Right renal pelvis (tissue), 4 donors: ENCODE data around the gene CACNA1C. TPM values are rescaled to one million over a fixed set of nuclear protein-coding genes. Genes with fewer than 3 reads are reported as not detected.

ENCODE experiments used
- DNase-seq, 4 donors: peaks; one replicate each; pipeline ENCODE4 v3.0.0-alpha.2; 2013; ENCODE audit warnings: low read depth in 4 of 4, low spot score in 3 of 4, missing footprints in 1 of 4
- polyA plus RNA-seq, 4 donors: library from polyadenylated mRNA; unstranded; fragments of 120-200 nt; gene quantifications; one replicate each; pipeline ENCODE4 v1.2.1, GENCODE V29; 2013; ENCODE audit not compliant: insufficient read length in 4 of 4

CACNA1C gene
- polyA plus RNA-seq, 4 donors = 7.6 to 8.6 (median 7.9) TPM

GRCh38 chr12:2190085-2190484, 137.3 kb downstream of the CACNA1C start:
- DNase-seq = no peak

DNA sequence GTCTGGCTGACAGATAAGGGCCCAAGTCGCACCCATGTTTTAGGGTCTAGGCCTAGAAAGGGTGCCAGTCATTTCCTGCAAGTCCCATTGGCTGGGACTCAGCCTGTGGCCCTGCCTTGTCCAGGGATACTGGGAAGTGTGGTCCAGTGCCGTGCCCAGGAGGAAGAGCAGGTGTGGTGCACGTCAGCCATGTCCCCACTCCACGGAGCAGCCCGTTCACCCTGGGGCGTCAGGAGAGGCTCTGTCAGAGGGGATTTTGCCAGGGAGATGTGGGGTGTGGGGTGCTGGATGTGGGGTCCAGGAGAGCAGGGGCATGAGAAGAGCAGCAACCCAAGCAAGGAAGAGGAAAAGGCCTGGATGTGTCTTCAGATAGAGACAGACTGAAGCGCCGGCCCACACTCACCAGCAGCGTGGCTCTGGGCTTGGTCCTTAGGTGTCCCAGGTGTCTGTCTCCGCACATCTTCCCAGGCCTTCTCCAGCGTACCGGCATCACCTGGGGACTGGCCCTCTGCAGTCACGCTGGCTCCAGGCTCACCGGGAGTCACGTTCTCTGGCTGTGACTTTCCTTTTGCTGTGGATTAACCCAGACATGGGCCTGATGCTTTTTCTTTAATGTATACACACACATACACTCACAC, 138.2 kb downstream of the CACNA1C start:
- DNase-seq = no peak

DNA sequence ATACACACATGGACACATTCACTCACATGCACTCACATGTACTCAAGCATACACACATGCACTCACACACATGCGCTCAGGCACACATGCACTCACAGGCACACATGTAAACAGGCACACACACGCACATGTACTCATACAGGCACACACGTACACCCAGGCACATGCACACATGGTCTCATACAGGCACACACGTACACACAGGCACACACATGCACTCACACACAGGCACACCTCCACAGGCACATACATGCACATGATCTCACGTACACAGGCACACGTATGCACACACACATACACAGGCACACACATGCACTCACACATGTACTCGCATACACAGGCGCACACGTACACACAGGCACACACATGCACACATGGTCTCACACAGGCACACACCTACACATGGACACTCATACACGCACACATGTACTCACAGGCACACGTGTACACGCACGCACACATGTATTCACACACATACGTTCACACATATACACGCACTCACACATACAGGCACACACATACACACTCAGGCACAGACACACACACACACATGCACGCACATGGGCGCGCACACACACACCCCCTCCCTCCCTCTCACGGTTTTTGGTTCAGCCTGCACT, 138.9 kb downstream of the CACNA1C start:
- DNase-seq = no peak

DNA sequence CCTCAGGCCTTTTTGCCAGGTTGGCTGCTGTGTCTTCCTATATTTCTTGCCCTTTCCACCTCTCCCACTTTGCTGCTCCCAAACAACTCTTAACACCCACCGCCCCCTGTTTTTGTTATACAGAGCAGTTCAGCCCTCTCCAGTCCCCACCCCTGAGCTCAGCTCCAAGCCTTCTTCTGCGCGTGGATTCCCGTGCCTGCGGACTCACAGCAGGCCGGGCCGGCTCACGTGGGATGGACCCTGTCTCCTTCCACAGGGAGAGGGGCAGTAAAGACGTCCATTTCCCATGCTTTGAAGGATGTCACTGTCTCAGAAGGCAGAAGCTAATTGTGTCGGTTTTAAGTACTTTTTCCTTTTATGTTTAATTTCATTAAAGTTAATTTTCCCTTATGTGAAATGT, 139.4 kb downstream of the CACNA1C start:
- DNase-seq = no peak

- DNase-seq = no peak
These were observed 141.3 kb downstream of the CACNA1C start for GRCh38 chr12:2194060-2194459.

GRCh38 chr12:2194571-2194970, 141.8 kb downstream of the CACNA1C start:
- DNase-seq = no peak

- DNase-seq = no peak
These were observed 142.3 kb downstream of the CACNA1C start for GRCh38 chr12:2195085-2195484.

- no peak for DNase-seq
These were observed 145.3 kb downstream of the CACNA1C start for GRCh38 chr12:2198005-2198501.

GRCh38 chr12:2198542-2198941, 145.8 kb downstream of the CACNA1C start:
- no peak for DNase-seq

DNA sequence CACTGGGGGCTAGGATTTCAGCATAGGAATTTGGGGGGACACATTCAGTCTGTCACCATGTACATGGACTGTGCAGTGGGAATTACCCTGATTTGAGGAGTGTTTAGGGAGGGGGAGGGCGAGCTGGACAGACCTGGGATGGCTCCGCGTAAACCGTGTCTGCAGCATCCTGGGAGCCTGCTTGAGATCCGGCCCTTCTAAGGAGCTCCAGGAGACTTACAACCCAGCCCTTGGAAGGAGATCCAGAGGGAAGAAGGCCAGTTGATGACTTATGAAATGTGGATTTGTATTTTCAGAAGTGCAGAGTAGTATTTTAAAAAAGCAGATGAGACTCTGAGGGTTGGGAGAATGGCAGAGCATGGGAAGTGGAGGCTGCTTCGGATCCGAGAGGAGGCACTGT, 153.2 kb downstream of the CACNA1C start:
- no peak for DNase-seq

DNA sequence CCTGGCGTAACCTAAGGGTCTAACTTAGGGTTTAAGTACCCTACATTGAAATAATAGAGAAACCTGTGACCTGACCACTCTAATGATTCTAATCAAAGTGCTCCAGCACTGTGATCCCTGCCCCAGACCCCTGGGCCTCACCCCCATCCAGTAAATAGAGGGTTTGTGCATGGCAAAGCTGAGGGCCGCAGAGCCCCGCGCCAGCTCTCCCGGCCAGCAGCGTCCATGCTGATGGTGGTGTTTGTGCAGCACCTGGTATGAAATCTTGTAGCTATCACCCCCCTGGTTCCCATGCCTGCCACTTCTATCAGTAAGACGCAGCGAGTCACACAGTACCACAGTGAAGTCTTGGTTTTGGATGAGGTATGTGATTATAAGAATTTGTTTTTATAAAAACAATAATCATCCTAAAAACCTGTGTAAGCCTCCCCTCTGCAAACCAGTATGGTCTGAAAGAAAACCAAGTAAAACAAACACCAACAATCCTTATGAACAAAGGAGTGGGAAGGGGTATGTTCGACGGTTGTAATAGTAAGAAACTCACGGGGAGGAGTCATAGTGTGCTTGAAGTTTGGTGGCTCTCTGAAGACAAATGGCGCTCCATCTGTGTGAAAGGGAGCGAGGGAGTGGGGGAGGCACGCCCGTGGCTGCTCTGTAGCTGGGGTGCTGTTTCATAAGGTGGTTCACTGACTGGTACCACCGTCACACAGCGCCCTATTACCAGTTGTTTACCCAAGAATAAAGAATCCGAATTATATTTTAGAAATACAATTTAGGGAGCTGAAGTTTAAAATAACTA, 156.2 kb downstream of the CACNA1C start:
- DNase-seq = no peak

GRCh38 chr12:2211119-2211518, 158.3 kb downstream of the CACNA1C start:
- DNase-seq = no peak

GRCh38 chr12:2212537-2212936, 159.8 kb downstream of the CACNA1C start:
- DNase-seq = no peak

GRCh38 chr12:2212971-2213869, 160.4 kb downstream of the CACNA1C start:
- DNase-seq = peak; percentile 55 to 67 (median 59)

- no peak for DNase-seq
These were observed 161.6 kb downstream of the CACNA1C start for GRCh38 chr12:2214411-2214810.

GRCh38 chr12:2215709-2216560, 163.1 kb downstream of the CACNA1C start:
- DNase-seq = no peak

GRCh38 chr12:2218706-2219105, 165.9 kb downstream of the CACNA1C start:
- DNase-seq = no peak

DNA sequence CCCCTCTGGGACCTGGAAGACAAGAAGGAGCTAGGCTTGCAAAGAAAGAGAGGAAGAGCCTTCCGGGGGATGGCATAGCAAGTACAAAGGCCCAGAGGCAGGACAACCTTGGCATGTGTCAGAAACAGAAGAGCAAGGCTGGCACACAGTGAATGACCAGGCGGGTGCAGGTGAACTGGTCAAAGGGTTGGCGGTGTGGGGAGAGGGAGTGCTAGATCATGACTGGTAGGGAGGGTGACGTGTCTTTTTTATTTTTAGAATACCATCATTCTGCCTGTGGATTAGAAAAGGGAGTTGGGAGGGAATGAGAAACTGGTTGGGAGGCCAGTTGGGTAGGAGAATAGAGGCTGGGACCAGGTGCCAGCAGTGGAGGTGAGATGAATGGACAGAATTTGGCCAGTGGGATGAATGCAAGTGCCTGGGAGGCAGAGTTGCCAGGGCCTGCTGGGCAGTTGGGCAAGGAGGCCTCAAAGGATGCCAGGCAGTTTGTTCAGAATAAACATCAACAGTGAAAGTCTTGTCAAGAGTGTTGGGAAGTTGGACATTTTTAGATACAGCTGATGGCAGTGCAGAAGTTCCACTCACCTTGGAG, 168.3 kb downstream of the CACNA1C start:
- DNase-seq = no peak

DNA sequence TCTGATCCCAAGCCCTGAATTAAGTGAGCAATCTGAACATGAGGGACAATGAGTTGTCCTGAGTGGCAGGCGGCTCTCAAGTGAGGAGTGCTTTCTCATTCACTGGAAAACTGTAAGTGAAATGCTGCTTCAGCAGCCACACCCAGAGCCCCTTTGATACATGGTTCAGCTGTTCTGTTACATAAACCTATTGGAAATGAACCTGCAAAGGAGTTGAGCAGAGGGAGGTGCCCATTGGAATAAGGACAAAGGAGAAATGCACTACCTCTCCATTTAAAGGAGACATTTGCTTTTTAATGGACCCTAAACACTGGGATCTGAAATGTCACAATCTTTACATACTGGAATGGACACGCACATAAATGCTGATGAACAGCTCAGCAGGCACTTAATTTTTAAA, 169.9 kb downstream of the CACNA1C start:
- DNase-seq = no peak
